ENCODE measurements around the gene CRYBG2.
A peak's percentile ranks its signal among the peaks of the same experiment; 100 is the strongest.

CRYBG2 gene

GRCh38 chr1:26324550-26324949, 29.4 kb downstream of the CRYBG2 start:
- H4K20me1 ChIP-seq, result no peaks in the 10 kb centered on the region
- no peak for TF ChIP-seq Cebpa-rat (IDR thresholded peaks at IDR 0.05)
- no peak overlapping the region for H3K27ac ChIP-seq
- no peaks in the 10 kb centered on the region for H3K36me3 ChIP-seq
- H3K4me1 ChIP-seq, result peaks cover 25% of the 10 kb centered on the region
- no peak overlapping the region for H3K9ac ChIP-seq
- no peak overlapping the region for H3K4me3 ChIP-seq
- H3K4me2 ChIP-seq, result no peak overlapping the region
- no peaks in the 10 kb centered on the region for H3K9me3 ChIP-seq
- H3K27me3 ChIP-seq, result no peaks in the 10 kb centered on the region

- Histone ChIP-seq H3K36me3 (no peaks in the 10 kb centered on the region), H3K27me3 (peaks cover 9% of the 10 kb centered on the region; the same call in 1 of the 2 replicates), H3K4me1 (peaks cover 36% of the 10 kb centered on the region), H3K4me2 (no peak overlapping the region), H3K9me3 (no peaks in the 10 kb centered on the region), H4K20me1 (no peaks in the 10 kb centered on the region), H3K27ac (no peak overlapping the region), H3K9ac (no peak overlapping the region), H3K4me3 (no peak overlapping the region)
- TF ChIP-seq Cebpa-rat (IDR thresholded peaks at IDR 0.05), result no peak
Observed at GRCh38 chr1:26323382-26323781, 30.5 kb downstream of the CRYBG2 start.

- no peaks in the 10 kb centered on the region for H3K36me3 ChIP-seq
- H3K4me1 ChIP-seq, result peaks cover 50% of the 10 kb centered on the region
- TF ChIP-seq Cebpa-rat (IDR thresholded peaks at IDR 0.05), result no peak
- 0 out of 2 replicates have a peak overlapping the region, but pooled peaks have one; percentile 54 for H3K9ac ChIP-seq
- H3K9me3 ChIP-seq, result no peaks in the 10 kb centered on the region
- peaks cover 17% of the 10 kb centered on the region; the same call in 1 of the 2 replicates for H3K27me3 ChIP-seq
- H3K27ac ChIP-seq, result peak overlapping the region; percentile 64
- no peak overlapping the region; the same call in 1 of the 2 replicates for H3K4me2 ChIP-seq
- H3K4me3 ChIP-seq, result no peak overlapping the region
- no peaks in the 10 kb centered on the region for H4K20me1 ChIP-seq
Observed at GRCh38 chr1:26322042-26322331, 31.9 kb downstream of the CRYBG2 start.

DNA sequence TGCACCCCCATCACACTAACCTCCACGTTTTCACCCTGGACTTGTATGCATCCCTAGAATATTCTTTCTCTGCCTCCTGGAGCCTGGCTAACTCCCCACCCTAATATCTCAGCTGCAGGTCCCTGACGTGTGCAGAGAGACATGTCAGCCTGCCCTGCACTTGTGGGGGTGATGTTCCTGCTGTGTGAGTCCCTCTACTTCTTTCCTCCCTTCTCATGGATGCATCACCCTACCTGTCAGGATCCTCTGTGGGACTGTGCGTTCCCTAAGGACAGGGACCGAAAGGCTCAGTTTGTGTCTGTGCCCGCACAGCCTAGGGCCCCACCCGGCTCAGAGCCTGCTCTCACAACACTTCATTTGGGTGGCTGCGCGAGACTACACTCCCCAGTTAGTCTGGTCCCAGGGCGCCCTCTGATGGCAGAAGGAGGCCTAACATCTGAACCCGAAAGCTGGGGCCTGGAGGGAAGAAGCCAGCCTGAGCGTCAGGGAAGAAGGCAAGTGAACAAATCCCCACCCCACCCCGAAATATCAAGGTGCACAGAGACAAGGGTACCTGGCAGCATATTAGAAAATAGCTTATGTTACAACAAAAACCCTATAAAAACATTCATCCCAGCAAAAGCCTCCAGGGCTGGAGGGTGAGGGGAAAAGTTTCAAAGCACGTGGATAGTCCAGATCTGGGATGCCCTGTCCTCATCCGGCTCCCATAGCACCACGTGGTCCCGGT, 32.5 kb downstream of the CRYBG2 start:
- no peak for TF ChIP-seq Cebpa-rat (IDR thresholded peaks at IDR 0.05)
- H4K20me1 ChIP-seq, result no peaks in the 10 kb centered on the region
- H3K4me1 ChIP-seq, result peaks cover 55% of the 10 kb centered on the region
- H3K9me3 ChIP-seq, result no peaks in the 10 kb centered on the region
- H3K27me3 ChIP-seq, result peaks cover 17% of the 10 kb centered on the region; the same call in 1 of the 2 replicates
- peak overlapping the region; percentile 67 for H3K27ac ChIP-seq
- no peak overlapping the region for H3K4me3 ChIP-seq
- peak overlapping the region; percentile 88 for H3K4me2 ChIP-seq
- no peaks in the 10 kb centered on the region for H3K36me3 ChIP-seq
- H3K9ac ChIP-seq, result peak overlapping the region; percentile 58

DNA sequence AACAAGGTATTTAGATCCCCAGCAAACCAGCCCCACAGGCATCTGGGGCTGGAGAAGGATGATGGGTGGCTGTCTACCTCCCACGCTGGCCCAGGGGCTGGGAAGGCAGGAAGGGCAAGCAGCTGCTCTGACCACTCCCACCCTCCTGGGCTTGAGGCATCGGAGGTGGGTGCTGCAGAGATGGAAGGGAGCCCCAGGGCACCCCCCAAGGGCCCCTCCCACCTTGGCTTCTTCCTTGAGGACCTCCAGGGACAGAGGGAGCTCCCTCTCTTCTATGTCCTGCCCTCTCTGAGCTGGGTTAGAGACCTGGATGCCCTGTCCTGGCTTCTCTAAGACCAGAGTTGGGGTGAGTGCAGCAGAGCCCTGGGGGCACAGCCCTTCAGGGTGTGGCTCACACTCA, 33.0 kb downstream of the CRYBG2 start:
- H3K27me3 ChIP-seq, result peaks cover 17% of the 10 kb centered on the region; the same call in 1 of the 2 replicates
- no peaks in the 10 kb centered on the region for H4K20me1 ChIP-seq
- no peaks in the 10 kb centered on the region for H3K36me3 ChIP-seq
- peak overlapping the region; percentile 67 for H3K27ac ChIP-seq
- TF ChIP-seq Cebpa-rat (IDR thresholded peaks at IDR 0.05), result no peak
- peak overlapping the region; percentile 58 for H3K9ac ChIP-seq
- peak overlapping the region; percentile 88 for H3K4me2 ChIP-seq
- H3K4me3 ChIP-seq, result no peak overlapping the region
- no peaks in the 10 kb centered on the region for H3K9me3 ChIP-seq
- H3K4me1 ChIP-seq, result peaks cover 61% of the 10 kb centered on the region

DNA sequence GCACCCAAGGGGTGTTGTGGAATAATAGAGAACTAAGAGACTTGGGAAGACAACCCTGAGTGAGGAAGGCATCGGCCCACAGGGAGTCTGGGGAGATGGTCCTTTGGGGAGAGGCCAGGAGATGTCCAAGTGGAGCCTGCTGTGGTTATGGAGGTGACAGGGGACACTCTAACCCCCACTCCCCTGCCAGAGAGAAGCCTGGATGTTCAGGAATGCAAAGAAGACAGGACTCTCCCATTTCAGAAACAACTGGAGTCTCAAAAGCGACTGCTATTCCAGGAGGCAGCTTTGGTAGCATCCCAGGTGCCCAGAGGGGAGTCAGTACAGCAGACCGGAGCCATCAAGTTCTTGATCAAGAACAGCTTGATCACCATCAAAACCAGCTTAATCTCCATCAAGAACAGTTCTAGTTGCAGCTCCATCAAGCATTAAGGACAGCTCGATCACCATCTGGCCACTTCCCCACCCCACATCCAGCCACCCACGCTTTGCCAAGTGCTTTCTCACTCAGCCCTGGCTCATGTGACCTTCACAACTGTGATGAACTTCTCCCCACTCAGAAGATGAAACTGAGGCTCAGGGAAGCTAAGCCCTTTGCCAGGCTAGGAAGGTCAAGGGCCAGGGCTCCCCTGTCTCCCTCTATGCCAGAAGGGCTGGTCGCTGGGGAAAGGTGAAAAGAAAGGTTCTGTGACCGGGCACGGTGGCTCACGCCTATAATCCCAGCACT, 35.4 kb downstream of the CRYBG2 start:
- H4K20me1 ChIP-seq, result no peaks in the 10 kb centered on the region
- H3K4me2 ChIP-seq, result peak overlapping the region; percentile 88
- TF ChIP-seq Cebpa-rat (IDR thresholded peaks at IDR 0.05), result no peak
- H3K4me1 ChIP-seq, result peaks cover 83% of the 10 kb centered on the region
- peak overlapping the region; percentile 64 for H3K9ac ChIP-seq
- H3K4me3 ChIP-seq, result peak overlapping the region; percentile 58
- no peaks in the 10 kb centered on the region for H3K36me3 ChIP-seq
- H3K9me3 ChIP-seq, result no peaks in the 10 kb centered on the region
- H3K27ac ChIP-seq, result peak overlapping the region; percentile 73
- peaks cover 17% of the 10 kb centered on the region; the same call in 1 of the 2 replicates for H3K27me3 ChIP-seq

DNA sequence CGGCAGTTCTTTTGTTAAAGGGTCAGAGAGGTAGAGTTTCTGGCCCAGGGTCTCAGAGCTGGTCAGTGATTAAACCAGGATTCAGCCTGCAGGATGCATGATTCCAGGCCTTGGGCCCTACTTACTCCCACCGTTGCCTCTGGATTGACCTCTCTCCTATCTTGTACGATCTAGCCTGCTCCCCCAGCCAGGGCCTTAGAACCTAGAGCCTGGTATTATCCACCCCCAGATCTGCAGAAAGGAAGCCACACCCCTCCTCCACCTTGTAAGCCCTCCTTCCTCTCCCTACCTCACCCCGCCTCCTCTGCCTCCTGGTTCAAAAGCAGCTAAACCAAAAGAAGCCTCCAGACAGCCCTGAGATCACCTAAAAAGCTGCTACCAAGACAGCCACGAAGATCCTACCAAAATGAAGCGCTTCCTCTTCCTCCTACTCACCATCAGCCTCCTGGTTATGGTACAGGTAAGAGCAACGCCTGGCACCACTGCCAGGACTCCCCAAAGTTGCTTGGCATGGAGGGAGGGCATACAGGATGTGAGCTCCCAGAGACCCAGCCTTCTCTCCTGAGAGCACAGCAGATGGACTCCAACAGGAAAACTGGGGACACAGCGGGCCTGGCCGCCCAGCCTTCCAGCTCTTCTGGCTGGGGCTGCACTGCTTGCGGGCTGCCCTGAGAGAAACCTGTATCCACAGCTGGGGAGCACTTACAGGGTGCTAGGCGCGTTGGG, 36.2 kb downstream of the CRYBG2 start, which contains the start of gene CD52:
Gene CD52, plus strand, starts transcription at position 347 of the 726 bp plus-strand sequence. Its CDS starts 60 bp downstream, at position 407.
- Histone ChIP-seq H4K20me1 (no peaks in the 10 kb centered on the region), H3K9me3 (no peaks in the 10 kb centered on the region), H3K4me2 (peak within 1 kb of the TSS; percentile 88), H3K4me3 (peak within 1 kb of the TSS; percentile 58), H3K27me3 (peaks cover 17% of the 10 kb centered on the region; the same call in 1 of the 2 replicates), H3K36me3 (no peaks in the 10 kb centered on the region), H3K27ac (peak within 1 kb of the TSS; percentile 73), H3K4me1 (peaks cover 88% of the 10 kb centered on the region), H3K9ac (peak within 1 kb of the TSS; percentile 64)
- TF ChIP-seq Cebpa-rat (IDR thresholded peaks at IDR 0.05), result no peak

DNA sequence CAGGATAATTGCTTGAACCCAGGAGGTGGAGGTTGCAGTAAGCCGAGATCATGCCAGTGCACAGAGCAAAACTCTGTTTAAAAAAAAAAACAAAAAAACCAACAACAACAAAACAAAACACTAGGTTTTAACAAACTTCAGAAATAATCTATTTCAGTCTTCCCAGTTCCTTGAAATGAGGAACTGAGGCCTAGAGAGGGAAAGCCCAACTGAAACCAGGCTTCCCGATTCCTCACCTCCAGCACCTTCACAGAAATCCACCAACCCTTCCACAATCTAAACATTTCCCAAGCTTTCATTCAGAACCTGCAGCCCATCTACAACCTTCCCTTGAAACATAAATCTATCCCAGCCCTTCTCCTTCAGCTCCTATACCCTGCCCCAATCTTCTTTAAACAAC, 36.8 kb downstream of the CRYBG2 start:
- Histone ChIP-seq H3K36me3 (no peaks in the 10 kb centered on the region), H3K27ac (peak overlapping the region; percentile 73), H3K4me1 (peaks cover 88% of the 10 kb centered on the region), H4K20me1 (no peaks in the 10 kb centered on the region), H3K4me3 (peak overlapping the region; percentile 58; the same call in 1 of the 2 replicates), H3K4me2 (peak overlapping the region; percentile 88), H3K9me3 (no peaks in the 10 kb centered on the region), H3K27me3 (peaks cover 17% of the 10 kb centered on the region; the same call in 1 of the 2 replicates), H3K9ac (peak overlapping the region; percentile 64)
- TF ChIP-seq Cebpa-rat (IDR thresholded peaks at IDR 0.05), result no peak

Measured in BLaER1 (cell line).